ENCODE measurements around the gene SHB. TPM values are rescaled to one million over a fixed set of nuclear protein-coding genes. Genes with fewer than 3 reads are reported as not detected.
A peak's percentile ranks its signal among the peaks of the same experiment; 100 is the strongest.

The SHB gene
- polyA plus RNA-seq, 1 donor (not counting 4 experiments of a cell fraction or from before 2014, with no cell fraction given), result 10.9 TPM

DNA sequence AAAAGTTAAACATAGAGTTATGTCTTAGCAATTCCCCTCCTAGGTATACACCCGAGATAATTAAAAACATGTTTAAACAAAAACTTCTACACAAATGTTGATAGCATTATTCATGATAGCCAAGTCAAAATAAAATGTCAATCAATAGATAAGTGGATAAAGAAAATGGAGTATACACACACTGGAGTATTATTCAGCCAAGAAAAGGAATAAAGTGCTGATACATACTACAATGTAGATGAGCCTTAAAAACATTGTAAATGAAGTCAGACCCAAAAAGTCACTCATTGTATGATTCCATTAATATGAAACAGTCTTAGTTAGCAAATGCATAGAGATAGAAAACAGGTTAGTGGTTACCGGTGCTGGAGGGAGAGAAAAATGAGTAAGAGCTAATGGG lies 34.3 kb upstream of the SHB start:
- Histone ChIP-seq H3K9ac (ENCODE audit: control insufficient read depth, extremely low read depth, insufficient read depth, low read length) (no peak overlapping the region), H3K9me1 (ENCODE audit: control insufficient read depth, extremely low read depth, insufficient read depth, low read length) (no peaks in the 10 kb centered on the region), H3K79me2 (ENCODE audit: control insufficient read depth, insufficient read depth, low read length) (no peaks in the 10 kb centered on the region), H3K4me1 (ENCODE audit: control insufficient read depth, extremely low read depth, insufficient read depth, low read length) (peaks cover 3% of the 10 kb centered on the region), H2AFZ (ENCODE audit: control insufficient read depth, low read length) (no peak overlapping the region), H3K4me2 (ENCODE audit: control insufficient read depth, extremely low read depth, insufficient read depth, low read depth, low read length) (no peak overlapping the region), H3K27ac (ENCODE audit: control insufficient read depth, insufficient read depth, low read length) (no peak overlapping the region), H3K4me3 (ENCODE audit: control insufficient read depth in 2 of 3, extremely low read depth in 1 of 3, insufficient read depth in 2 of 3, low read depth in 1 of 3, low read length in 3 of 3) (no peak overlapping the region), H3K27me3 (ENCODE audit: control insufficient read depth, extremely low read depth, insufficient read depth, low read length) (no peaks in the 10 kb centered on the region), H3K36me3 (ENCODE audit: control insufficient read depth in 2 of 2, extremely low read depth in 1 of 2, insufficient read depth in 2 of 2, low read length in 2 of 2) (no peaks in the 10 kb centered on the region), H3K9me3 (ENCODE audit: control insufficient read depth, low read depth, low read length) (no peaks in the 10 kb centered on the region), H4K20me1 (ENCODE audit: control insufficient read depth, extremely low read depth, insufficient read depth, low read length) (no peaks in the 10 kb centered on the region)
- dilution Hi-C loops (cut with MboI; ENCODE audit: extremely low pct_ligation_motif_present, low sequenced_read_pairs), result no loop called here
- TF ChIP-seq EZH2 (IDR thresholded peaks at IDR 0.05; ENCODE audit: low read length), result no peak
- TF ChIP-seq, protein P1, sequence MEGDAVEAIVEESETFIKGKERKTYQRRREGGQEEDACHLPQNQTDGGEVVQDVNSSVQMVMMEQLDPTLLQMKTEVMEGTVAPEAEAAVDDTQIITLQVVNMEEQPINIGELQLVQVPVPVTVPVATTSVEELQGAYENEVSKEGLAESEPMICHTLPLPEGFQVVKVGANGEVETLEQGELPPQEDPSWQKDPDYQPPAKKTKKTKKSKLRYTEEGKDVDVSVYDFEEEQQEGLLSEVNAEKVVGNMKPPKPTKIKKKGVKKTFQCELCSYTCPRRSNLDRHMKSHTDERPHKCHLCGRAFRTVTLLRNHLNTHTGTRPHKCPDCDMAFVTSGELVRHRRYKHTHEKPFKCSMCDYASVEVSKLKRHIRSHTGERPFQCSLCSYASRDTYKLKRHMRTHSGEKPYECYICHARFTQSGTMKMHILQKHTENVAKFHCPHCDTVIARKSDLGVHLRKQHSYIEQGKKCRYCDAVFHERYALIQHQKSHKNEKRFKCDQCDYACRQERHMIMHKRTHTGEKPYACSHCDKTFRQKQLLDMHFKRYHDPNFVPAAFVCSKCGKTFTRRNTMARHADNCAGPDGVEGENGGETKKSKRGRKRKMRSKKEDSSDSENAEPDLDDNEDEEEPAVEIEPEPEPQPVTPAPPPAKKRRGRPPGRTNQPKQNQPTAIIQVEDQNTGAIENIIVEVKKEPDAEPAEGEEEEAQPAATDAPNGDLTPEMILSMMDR (optimal IDR thresholded peaks at IDR 0.05 in 1 of 3, IDR thresholded peaks at IDR 0.05 in 1 of 3, conservative IDR thresholded peaks at IDR 0.05 in 1 of 3; ENCODE audit: extremely low read depth in 1 of 3, insufficient read depth in 2 of 3, low read length in 3 of 3), result no peak
- FAIRE-seq (peak; percentile 23), DNase-seq (ENCODE audit: low read depth, low spot score) (no peak)

DNA sequence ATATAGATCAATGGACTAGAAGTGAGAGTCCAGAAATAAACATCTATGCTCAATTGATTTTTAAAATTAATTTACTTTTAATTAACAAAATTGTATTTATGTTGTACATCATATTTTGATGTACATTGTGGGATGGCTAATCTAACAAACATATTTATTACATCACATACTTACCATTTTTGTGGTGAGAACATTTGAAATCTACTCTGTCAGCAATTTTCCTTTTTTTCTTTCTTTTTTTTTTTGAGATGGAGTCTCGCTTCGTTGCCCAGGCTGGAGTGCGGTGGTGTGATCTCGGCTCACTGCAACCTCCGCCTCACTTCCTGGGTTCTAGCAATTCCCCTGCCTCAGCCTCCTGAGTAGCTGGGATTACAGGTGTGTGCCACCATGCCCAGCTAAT lies 32.4 kb upstream of the SHB start:
- H3K4me3 ChIP-seq (ENCODE audit: control insufficient read depth in 2 of 3, extremely low read depth in 1 of 3, insufficient read depth in 2 of 3, low read depth in 1 of 3, low read length in 3 of 3), result no peak overlapping the region
- DNase-seq (ENCODE audit: low read depth, low spot score) (no peak), FAIRE-seq (no peak)
- no peaks in the 10 kb centered on the region for H3K27me3 ChIP-seq (ENCODE audit: control insufficient read depth, extremely low read depth, insufficient read depth, low read length)
- no peak overlapping the region for H3K9ac ChIP-seq (ENCODE audit: control insufficient read depth, extremely low read depth, insufficient read depth, low read length)
- no peaks in the 10 kb centered on the region for H4K20me1 ChIP-seq (ENCODE audit: control insufficient read depth, extremely low read depth, insufficient read depth, low read length)
- H3K27ac ChIP-seq (ENCODE audit: control insufficient read depth, insufficient read depth, low read length), result no peak overlapping the region
- no peak overlapping the region for H2AFZ ChIP-seq (ENCODE audit: control insufficient read depth, low read length)
- dilution Hi-C loops (cut with MboI; ENCODE audit: extremely low pct_ligation_motif_present, low sequenced_read_pairs), result no loop called here
- no peak overlapping the region for H3K4me2 ChIP-seq (ENCODE audit: control insufficient read depth, extremely low read depth, insufficient read depth, low read depth, low read length)
- no peak for TF ChIP-seq EZH2 (IDR thresholded peaks at IDR 0.05; ENCODE audit: low read length)
- TF ChIP-seq, protein P1 (optimal IDR thresholded peaks at IDR 0.05 in 1 of 3, IDR thresholded peaks at IDR 0.05 in 1 of 3, conservative IDR thresholded peaks at IDR 0.05 in 1 of 3; ENCODE audit: extremely low read depth in 1 of 3, insufficient read depth in 2 of 3, low read length in 3 of 3), result no peak
- H3K9me1 ChIP-seq (ENCODE audit: control insufficient read depth, extremely low read depth, insufficient read depth, low read length), result no peaks in the 10 kb centered on the region
- H3K79me2 ChIP-seq (ENCODE audit: control insufficient read depth, insufficient read depth, low read length), result no peaks in the 10 kb centered on the region
- peaks cover 7% of the 10 kb centered on the region for H3K4me1 ChIP-seq (ENCODE audit: control insufficient read depth, extremely low read depth, insufficient read depth, low read length)
- no peaks in the 10 kb centered on the region for H3K36me3 ChIP-seq (ENCODE audit: control insufficient read depth in 2 of 2, extremely low read depth in 1 of 2, insufficient read depth in 2 of 2, low read length in 2 of 2)
- H3K9me3 ChIP-seq (ENCODE audit: control insufficient read depth, low read depth, low read length), result no peaks in the 10 kb centered on the region
